ENCODE data around the gene GCN1.

- TF ChIP-seq SP1 (IDR thresholded peaks at IDR 0.05; ENCODE audit: low read depth, low read length): no peak
- TF ChIP-seq SMARCA5 (IDR thresholded peaks at IDR 0.05): no peak
- TF ChIP-seq GABPA (IDR thresholded peaks at IDR 0.05; ENCODE audit: low read depth): no peak
- TF ChIP-seq CTCF (IDR thresholded peaks at IDR 0.05 in 2 of 3, conservative IDR thresholded peaks at IDR 0.05 in 1 of 3; ENCODE audit: control insufficient read depth in 2 of 3, extremely low read depth in 1 of 3, insufficient read depth in 1 of 3, low read depth in 3 of 3, low read length in 3 of 3): no peak
- TF ChIP-seq BHLHE40 (IDR thresholded peaks at IDR 0.05; ENCODE audit: borderline replicate concordance in 1 of 2, low read depth in 2 of 2, low read length in 1 of 2): no peak
- no peak for TF ChIP-seq MTA3 (IDR thresholded peaks at IDR 0.05; ENCODE audit: borderline replicate concordance, low read length)
Measured at GRCh38 chr12:120142231-120142877, 52.2 kb downstream of the GCN1 start.
